Measurements from ENCODE around the gene TBC1D10A. TPM values are rescaled to one million over a fixed set of nuclear protein-coding genes. Genes with fewer than 3 reads are reported as not detected.

Gene TBC1D10A
- total RNA-seq, 2 experiments from 2014 or later = 45.5 to 47.6 TPM

DNA sequence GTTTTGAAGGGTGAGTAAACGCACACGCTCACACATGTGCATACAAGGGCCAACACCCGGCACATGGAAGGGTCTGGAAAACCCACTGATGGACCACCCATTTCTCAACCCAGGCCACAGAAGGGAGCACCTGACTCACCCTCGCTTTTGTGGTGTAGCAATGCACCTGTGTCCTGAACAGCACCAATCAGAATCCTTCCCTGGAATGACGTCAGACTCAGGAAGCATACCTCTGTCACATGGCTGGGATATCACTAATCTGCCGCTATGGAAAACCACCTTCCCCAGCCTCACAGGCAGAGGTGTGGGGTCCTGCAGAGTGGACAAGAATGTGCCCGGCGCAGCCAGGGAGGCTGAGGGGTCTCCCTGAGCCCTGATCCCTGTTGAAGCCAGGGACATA, 51.1 kb downstream of the TBC1D10A start:
- Mint-ChIP-seq H3K27me3 (no peaks in the 10 kb centered on the region), H3K9me3 (no peaks in the 10 kb centered on the region), H3K4me3 (no peak overlapping the region), H3K36me3 (ENCODE audit: low read depth) (peaks cover 41% of the 10 kb centered on the region), H3K4me1 (peaks cover 75% of the 10 kb centered on the region), H3K27ac (peak overlapping the region; percentile 59)
- ChIA-PET POLR2A (no interaction called here), CTCF (interaction anchor here (1.2 to 5.8 kb wide), 2 partner anchors 13 to 32 kb away, joined by 3 to 45 read pairs; partner anchors contain the start of gene CASTOR1)
- no peak for DNase-seq

DNA sequence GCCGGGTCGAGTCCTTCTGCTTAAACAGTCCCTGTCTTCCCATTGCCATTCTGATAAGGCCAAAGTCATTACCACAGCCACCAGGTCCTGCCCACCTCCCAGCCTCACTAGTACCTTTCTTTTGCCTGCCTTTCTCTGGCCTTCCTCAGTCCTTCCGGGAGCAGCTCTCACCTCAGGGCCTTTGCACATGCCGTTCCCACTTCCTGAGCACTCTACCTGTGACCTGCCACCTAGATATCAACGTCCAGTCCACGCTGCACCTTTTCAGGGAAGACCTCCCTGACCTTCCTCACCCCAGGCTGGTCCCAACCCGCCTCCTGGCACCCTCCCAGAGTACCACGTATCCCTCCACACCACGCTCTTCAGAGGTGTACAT, 52.3 kb downstream of the TBC1D10A start:
- CTCF ChIA-PET = interaction anchor here (1.0 kb wide), 1 partner anchor 12 kb away, joined by 3 read pairs; no protein-coding TSS in a partner anchor

DNA sequence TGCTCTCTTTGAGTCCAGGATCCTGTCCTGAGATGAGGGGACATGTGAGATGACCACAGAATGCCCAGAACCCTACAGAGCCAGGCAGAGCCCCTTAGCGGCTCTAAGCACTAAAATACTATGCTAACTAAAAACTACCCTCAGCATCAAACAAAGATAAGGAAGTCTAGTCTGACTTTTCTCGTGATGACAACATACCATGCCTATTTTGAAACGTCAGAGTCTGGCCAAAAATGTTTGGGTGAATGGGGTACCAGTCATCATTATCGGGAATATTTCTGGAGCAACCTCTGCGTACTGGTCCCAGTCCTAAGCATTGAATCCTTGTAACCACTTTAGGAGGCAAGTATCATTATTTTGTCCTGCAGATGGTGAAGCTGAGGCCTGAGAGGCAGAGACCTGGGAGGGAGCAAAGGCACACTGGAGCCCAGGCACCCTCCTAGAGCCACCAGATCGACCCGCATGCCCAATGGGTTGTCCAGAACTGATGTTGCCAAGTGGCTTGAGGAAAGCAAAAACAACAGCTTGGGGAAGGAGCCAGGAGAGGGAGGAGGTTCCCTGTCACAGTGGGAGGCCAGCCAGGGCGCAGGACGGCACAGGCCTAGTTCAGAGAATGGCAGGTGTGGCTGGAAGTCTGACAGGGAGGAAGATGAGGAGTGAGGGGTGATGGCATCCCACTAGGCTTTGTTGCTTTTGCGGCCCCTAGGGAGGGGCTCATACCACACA, 52.9 kb downstream of the TBC1D10A start:
- Mint-ChIP-seq H3K4me1 (peaks cover 68% of the 10 kb centered on the region), H3K4me3 (no peak overlapping the region), H3K9me3 (no peaks in the 10 kb centered on the region), H3K27me3 (no peaks in the 10 kb centered on the region), H3K27ac (no peak overlapping the region), H3K36me3 (ENCODE audit: low read depth) (peaks cover 55% of the 10 kb centered on the region)
- CTCF ChIA-PET = interaction anchor here (1.0 kb wide), 1 partner anchor 12 kb away, joined by 3 read pairs; no protein-coding TSS in a partner anchor
- no peak for DNase-seq
- POLR2A ChIA-PET = no interaction called here

More for the DNA sequence above, 52.3 kb downstream of the TBC1D10A start:
- Mint-ChIP-seq H3K36me3 (ENCODE audit: low read depth) (peaks cover 51% of the 10 kb centered on the region), H3K4me1 (peaks cover 70% of the 10 kb centered on the region), H3K27me3 (no peaks in the 10 kb centered on the region), H3K27ac (peak overlapping the region; percentile 21), H3K4me3 (no peak overlapping the region), H3K9me3 (no peaks in the 10 kb centered on the region)
- DNase-seq = no peak
- POLR2A ChIA-PET = no interaction called here

DNA sequence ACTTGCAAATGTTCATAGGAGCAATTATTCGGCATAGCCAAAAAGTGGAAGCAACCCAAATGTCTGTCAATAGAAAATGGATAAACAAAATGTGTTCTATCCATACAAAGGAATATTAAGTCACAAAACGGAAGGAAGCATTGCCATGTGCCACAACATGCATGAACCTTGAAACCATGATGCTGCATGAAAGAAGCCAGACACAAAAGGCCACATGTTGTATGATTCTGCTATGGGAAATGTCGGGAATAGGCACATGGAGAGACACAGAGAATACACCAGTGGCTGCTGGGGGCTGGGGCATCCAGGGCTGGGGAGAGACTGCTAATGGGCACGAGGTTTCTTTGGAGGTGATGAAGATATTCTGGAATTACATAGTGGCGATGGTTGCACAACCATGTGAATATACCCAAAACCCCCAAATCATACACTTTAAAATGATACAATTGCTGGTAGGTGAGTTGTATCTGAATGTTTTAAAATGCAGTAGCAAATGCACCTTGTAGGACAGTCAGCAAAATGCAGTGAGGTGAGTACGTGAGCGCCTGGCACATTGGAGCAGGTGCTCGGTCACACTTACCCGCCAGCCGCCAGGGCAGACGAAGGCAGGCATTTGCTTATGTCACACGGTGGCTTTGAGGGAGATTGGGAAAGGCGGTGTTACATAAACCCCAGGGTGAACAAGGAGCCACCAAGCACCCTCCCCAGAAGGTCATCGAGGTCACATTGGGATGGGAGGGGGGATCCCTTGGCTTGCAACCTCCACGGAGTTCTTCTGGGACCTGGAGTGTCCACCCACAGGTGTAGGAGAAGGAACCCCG, 53.8 kb downstream of the TBC1D10A start:
- H3K4me1 Mint-ChIP-seq = peaks cover 71% of the 10 kb centered on the region
- ChIA-PET POLR2A (no interaction called here), CTCF (interaction anchor here (1.1 kb wide), 1 partner anchor 15 kb away, joined by 7 read pairs; no protein-coding TSS in a partner anchor)
- H3K27ac Mint-ChIP-seq = peak overlapping the region; percentile 46
- H3K4me3 Mint-ChIP-seq = no peak overlapping the region
- H3K27me3 Mint-ChIP-seq = no peaks in the 10 kb centered on the region
- no peaks in the 10 kb centered on the region for H3K9me3 Mint-ChIP-seq
- H3K36me3 Mint-ChIP-seq (ENCODE audit: low read depth) = peaks cover 58% of the 10 kb centered on the region
- DNase-seq = no peak

DNA sequence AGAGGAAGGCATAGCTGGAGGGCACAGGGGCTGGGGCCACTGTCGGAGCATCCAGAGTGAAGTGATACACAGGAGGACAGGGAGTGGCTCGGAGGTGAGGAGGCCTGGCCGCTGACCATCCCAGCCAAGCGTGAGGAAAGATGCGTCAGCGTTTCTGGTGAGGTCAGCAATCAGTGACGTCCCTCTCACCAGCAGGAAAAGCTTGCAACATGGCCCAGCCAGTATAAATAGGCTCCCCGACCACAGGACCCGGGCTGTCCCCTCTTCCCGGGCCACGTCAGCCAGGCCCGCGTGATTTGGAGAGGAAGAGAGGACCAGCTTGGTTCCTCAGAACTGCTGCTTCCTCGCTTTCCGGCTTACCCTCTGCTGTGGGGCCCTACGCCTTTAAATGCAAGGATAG, 55.9 kb downstream of the TBC1D10A start:
- DNase-seq = no peak
- Mint-ChIP-seq H3K9me3 (no peaks in the 10 kb centered on the region), H3K27me3 (no peaks in the 10 kb centered on the region), H3K36me3 (ENCODE audit: low read depth) (peaks cover 62% of the 10 kb centered on the region), H3K4me3 (no peak overlapping the region), H3K27ac (peak overlapping the region; percentile 54), H3K4me1 (peaks cover 61% of the 10 kb centered on the region)
- ChIA-PET POLR2A (no interaction called here), CTCF (no interaction called here)

DNA sequence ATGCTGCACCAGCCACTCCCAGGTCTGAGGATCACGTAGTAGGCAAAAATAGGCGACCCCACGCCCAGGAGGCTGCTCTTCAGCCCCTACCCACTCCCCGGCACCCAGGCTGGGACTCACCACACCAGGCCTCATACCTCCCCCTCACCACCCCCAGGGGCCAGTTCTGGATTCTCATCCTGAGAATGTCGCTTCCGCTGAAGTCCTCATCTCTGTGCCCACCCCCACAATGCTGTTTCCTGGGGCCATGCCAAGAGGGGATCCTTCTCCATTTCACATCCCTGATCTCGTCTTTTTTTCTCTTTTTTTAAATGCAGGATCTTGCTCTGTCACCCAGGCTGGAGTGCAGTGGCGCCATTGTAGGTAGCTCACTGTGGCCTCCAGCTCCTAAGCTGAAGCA, 58.4 kb downstream of the TBC1D10A start:
- ChIA-PET POLR2A (no interaction called here), CTCF (interaction anchor here (0.9 to 2.4 kb wide), 7 partner anchors 12 to 134 kb away, joined by 4 to 13 read pairs (median 5); partner anchors contain the start of gene RNF215)
- Mint-ChIP-seq H3K27ac (peak overlapping the region; percentile 94), H3K9me3 (no peaks in the 10 kb centered on the region), H3K27me3 (no peaks in the 10 kb centered on the region), H3K4me3 (peak overlapping the region; percentile 99), H3K36me3 (ENCODE audit: low read depth) (peaks cover 70% of the 10 kb centered on the region), H3K4me1 (peaks cover 52% of the 10 kb centered on the region)
- no peak for DNase-seq

DNA sequence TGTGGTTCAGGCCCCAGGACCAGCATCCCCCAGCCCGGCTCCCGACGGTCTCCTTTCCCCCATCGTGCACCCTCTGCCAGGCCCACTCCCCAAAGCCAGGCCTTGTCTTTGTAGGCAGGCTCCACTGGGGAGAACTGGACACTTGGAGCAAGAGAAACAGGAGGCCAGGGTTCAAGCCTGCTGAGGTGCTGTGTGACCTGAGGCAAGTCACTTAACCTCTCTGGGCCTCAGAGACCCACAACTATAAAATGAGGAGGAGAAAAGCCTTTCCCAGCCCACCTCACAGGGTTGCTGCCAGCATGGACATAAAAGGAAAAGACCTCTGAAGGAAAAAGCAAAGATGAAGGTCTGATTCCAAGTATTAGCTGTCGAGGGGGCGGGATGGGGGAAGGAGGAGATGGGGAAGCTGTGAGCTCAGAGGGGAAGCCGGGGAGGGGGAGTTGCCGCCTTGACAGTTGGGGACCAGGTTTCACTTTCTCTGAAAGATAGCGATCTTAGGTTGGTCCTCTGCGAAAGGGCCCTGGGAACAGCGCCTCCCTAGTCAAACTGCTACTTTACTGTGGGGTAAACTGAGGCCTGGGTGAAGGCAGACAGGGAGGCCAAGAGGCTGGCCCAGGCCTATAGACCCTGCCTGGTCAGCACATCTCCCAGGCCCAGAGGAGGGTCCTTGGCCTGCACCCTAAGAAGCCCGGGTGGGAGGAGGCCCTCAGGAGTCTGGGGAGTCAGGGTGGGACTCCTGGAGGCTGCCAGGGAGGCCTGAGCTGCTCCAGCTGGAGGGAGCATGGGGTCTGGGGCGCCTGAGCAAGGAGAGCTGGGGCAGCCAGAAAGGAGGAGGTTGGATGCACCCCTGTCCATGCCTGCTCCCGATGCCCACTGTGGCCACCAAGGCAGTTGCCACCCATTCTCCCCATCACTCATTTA, 59.1 kb downstream of the TBC1D10A start:
- H3K4me3 Mint-ChIP-seq = peak overlapping the region; percentile 99
- H3K27me3 Mint-ChIP-seq = no peaks in the 10 kb centered on the region
- DNase-seq = peak; percentile 82
- H3K36me3 Mint-ChIP-seq (ENCODE audit: low read depth) = peaks cover 70% of the 10 kb centered on the region
- H3K27ac Mint-ChIP-seq = peak overlapping the region; percentile 94
- H3K4me1 Mint-ChIP-seq = peaks cover 52% of the 10 kb centered on the region
- ChIA-PET POLR2A (interaction anchor here (0.7 to 0.9 kb wide), 2 partner anchors 12 to 59 kb away, joined by 3 read pairs; partner anchors contain the start of gene TBC1D10A), CTCF (interaction anchor here (0.8 to 2.4 kb wide), 8 partner anchors 12 to 133 kb away, joined by 3 to 13 read pairs (median 4); partner anchors contain the start of gene RNF215)
- no peaks in the 10 kb centered on the region for H3K9me3 Mint-ChIP-seq

DNA sequence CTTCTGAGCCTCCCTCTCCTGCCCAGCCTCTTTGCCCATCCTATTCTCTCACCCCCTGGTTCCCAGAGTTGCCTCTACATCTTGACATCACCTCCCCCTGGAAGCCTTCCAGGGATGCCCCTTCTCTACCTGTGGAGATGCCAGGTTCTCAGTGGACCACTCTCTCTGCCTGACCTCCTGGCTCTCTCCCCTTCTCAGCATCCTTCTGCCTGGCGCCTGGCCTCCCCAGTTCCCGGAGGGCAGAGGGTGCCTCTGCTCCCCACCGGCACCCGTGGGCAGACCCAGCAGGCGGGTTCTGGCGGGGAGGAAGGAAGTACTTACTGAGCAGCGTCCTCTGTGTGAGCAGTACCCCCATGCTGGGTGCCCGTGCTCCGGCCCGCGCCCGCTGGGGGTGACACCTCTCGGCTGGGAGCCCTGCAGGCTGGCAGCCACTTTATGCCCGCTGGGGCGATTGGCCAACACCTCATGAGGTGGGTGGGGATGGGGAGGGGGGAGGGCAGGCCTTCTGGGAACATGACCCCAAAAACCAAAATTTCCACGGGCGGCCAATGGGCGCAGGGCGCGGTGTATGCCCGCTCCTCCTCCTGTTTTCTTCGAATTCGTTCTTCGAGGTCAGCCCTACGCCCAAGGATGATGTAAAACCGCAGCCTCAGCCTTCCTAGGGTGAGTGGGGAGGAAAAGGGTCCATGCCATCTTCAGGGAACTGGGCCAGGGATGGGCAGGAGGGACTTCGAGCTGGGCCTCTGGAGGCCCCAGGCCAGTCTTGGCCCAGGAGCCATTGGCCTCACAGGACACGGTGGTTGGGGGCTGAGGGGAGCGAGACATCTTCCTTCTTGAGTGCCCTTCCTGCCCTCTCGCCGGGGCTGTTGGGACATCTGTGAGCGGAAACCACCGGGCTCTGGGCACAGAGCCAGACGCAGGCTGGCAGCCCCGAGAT, 60.0 kb downstream of the TBC1D10A start, which contains the start of gene OSM:
Gene OSM (minus strand): TSS at position 407 of the 937 bp plus-strand sequence. CDS start 52 bp downstream, at position 355.
- CTCF ChIA-PET = interaction anchor here (0.7 to 2.4 kb wide), 6 partner anchors 11 to 121 kb away, joined by 3 to 13 read pairs (median 6); partner anchors contain the start of gene RNF215
- H3K9me3 Mint-ChIP-seq = no peaks in the 10 kb centered on the region
- POLR2A ChIA-PET = interaction anchor here (0.9 to 1.0 kb wide), 2 partner anchors 17 to 60 kb away, joined by 3 read pairs; partner anchors contain the start of gene TBC1D10A
- H3K4me3 Mint-ChIP-seq = peak within 1 kb of the TSS; percentile 99
- no peaks in the 10 kb centered on the region for H3K27me3 Mint-ChIP-seq
- H3K36me3 Mint-ChIP-seq (ENCODE audit: low read depth) = peaks cover 74% of the 10 kb centered on the region
- DNase-seq = peak; percentile 81
- peak within 1 kb of the TSS; percentile 94 for H3K27ac Mint-ChIP-seq
- H3K4me1 Mint-ChIP-seq = peaks cover 58% of the 10 kb centered on the region

DNA sequence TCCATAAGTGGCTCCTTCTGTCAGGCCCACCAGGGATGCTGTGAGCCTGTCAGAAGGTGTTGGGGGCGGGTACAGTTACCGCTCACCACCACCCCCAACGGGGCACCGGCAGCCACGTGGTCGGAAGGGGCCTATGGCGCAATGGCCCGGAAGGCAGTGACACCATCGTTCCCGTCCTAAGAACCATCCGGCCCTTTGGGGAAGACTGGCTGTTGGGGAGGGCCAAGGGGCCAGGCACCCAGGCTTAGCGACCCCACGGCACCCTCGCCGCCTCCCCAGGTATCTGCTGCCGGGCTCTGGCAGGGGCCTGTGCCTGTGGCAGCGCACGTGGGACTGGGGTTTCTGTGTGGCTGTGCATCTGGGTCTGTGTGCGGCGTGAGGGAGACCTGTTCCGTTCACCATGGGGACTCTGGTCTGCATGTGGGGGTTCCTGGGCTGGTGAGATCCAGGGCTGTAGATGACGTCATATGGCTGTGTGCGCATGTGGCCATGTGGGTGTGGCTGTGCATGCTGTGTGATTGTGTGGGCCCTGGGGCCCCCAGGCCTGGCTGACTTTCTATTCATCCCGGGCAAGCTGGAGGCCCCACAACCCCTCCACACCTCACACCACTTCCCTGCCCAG, 60.8 kb downstream of the TBC1D10A start:
- Mint-ChIP-seq H3K4me1 (peaks cover 60% of the 10 kb centered on the region), H3K27me3 (no peaks in the 10 kb centered on the region), H3K36me3 (ENCODE audit: low read depth) (peaks cover 67% of the 10 kb centered on the region), H3K27ac (peak overlapping the region; percentile 94), H3K4me3 (peak overlapping the region; percentile 99), H3K9me3 (no peaks in the 10 kb centered on the region)
- ChIA-PET CTCF (interaction anchor here (0.7 kb wide), 1 partner anchor 22 kb away, joined by 3 read pairs; no protein-coding TSS in a partner anchor), POLR2A (interaction anchor here (1.0 kb wide), 1 partner anchor 17 kb away, joined by 3 read pairs; no protein-coding TSS in a partner anchor)
- DNase-seq = peak; percentile 87

DNA sequence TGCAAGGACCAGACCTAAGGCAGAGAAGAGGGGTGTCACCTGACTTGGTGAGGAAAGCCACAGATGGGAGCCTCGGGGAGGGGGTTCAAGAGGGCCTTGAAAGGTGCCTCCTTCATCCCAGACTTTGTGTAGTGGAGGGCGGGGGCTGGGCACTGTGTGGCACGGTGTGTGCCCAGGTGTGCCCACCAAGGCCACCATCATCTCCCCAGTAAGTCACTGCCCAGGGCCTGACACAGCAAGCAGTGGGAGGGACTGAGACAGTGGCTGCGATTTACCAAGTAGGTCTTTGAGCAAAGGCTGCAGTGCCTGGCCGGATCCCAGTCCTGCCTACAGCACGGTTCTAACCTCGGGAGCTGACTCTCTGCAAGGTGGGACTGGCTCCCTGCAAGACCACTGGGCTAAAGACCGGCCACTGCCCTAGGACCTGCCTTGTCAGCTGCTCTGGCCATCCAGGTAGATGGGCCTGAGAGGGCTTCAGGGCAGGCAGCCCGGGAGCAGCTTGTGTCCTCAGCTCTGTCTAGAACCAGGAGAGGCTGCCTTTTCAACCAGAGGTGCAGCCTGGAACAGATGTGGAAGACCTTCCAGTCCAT, 61.5 kb downstream of the TBC1D10A start:
- Mint-ChIP-seq H3K36me3 (ENCODE audit: low read depth) (peaks cover 61% of the 10 kb centered on the region), H3K4me1 (peaks cover 61% of the 10 kb centered on the region), H3K9me3 (no peaks in the 10 kb centered on the region), H3K4me3 (peak overlapping the region; percentile 99), H3K27ac (peak overlapping the region; percentile 94), H3K27me3 (no peaks in the 10 kb centered on the region)
- POLR2A ChIA-PET = interaction anchor here (0.6 kb wide), 1 partner anchor 73 kb away, joined by 4 read pairs; no protein-coding TSS in a partner anchor
- peak; percentile 7 for DNase-seq
- CTCF ChIA-PET = interaction anchor here (1.0 to 2.8 kb wide), 4 partner anchors 23 to 161 kb away, joined by 3 to 31 read pairs (median 4); partner anchors contain the start of genes CASTOR1, MTFP1 and RNF215
